ENCODE data around the gene ARL4C.

DNA sequence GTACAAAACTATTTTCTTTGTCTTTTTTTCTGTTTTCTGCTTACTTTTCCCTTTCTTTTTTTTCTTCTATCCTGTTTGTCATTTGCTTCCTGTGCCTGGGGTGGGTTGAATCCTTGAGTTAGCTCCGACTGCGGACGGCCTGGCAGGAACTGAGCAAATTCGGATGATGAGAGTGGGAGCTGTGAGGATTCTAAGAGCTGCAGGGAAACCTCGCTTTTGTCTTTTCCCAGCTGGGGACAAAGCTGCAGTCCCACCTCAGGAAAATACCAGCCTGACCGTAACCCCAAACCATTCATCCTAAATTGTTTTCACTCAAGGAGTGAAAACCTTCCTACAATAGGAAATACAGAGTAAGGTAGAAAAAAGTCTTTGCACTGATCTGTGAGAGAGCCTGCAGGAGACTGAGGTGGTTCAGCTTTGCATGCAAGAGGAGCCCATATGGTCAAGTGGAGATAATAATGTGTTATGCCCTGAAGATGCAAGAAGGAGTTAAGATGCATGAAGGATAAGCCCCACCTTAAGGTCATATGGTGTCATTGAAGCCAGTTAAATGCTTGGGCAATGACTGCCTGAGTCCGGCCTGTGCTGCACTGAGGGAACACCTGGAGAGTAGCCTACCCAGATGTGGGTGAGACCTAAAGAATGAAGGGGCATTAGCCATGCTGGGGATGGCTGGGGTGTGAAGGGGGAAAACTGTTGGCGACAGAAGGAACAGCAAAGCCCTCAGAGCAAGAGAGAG, 31.7 kb upstream of the ARL4C start:
- no peak for TF ChIP-seq CTCF (IDR thresholded peaks at IDR 0.05 in 4 of 5, conservative IDR thresholded peaks at IDR 0.05 in 1 of 5)
- no peak for TF ChIP-seq POLR2A (IDR thresholded peaks at IDR 0.05)
